GM12891 (cell line): ENCODE measurements around the gene PROX1.

ENCODE experiments used
- POLR2A ChIP-seq: IDR thresholded peaks from 2 replicates; pipeline ENCODE4 v1.6.1; 2011; ENCODE audit warnings: low read depth, low read length, control low read depth
- POLR2AphosphoS5 ChIP-seq: IDR thresholded peaks from 2 replicates; pipeline ENCODE4 v1.6.1; 2011; ENCODE audit warnings: low read depth, low read length, control low read depth
- SPI1 ChIP-seq: IDR thresholded peaks from 2 replicates; pipeline ENCODE4 v1.6.1; 2011; ENCODE audit warnings: low read depth, low read length, control low read depth
- TAF1 ChIP-seq: IDR thresholded peaks from 2 replicates; pipeline ENCODE4 v1.6.1; 2011; ENCODE audit warnings: low read depth, low read length, control low read depth

DNA sequence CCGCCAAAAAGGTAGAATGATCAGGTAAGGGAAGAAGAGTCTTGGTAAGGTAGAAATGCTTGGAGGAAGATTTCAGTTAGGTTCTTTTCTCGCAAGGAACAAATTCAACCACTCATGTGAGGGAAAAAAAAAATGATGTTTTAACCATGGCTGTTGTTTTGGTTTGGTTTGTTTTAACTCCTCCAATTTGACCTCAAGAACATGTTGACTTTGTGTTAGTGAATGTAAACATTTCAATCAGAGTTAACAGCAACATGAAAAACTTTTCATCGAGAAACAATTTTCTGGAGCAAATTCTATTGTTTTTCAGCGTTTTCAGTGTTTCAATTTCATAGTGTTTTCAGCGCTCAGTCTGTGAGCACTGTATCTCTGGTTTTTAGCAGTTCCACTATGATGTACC lies 49.0 kb upstream of the PROX1 start:
- TF ChIP-seq POLR2AphosphoS5 (no peak), POLR2A (no peak), SPI1 (no peak), TAF1 (no peak)
